Measurements from ENCODE around the gene RCOR1. TPM values are rescaled to one million over a fixed set of nuclear protein-coding genes. Genes with fewer than 3 reads are reported as not detected.
A peak's percentile ranks its signal among the peaks of the same experiment; 100 is the strongest.
"Not testable (repeated sequence)": the region's sequence is repeated elsewhere in the genome, so short reads cannot be mapped to it uniquely, and the experiment has no call there.

Gene RCOR1
- total RNA-seq, 4 donors from 2014 or later: 11.6 to 15.6 (median 14.0) TPM

- Histone ChIP-seq H3K4me1 (peaks cover 0 to 7% (median 0%) of the 10 kb centered on the region in 3 donors), H3K9me3 (no peaks in the 10 kb centered on the region), H3K27me3 (peaks cover 24% of the 10 kb centered on the region), H3K36me3 (no peaks in the 10 kb centered on the region), H3K27ac (no peak overlapping the region), H3K4me3 (no peak overlapping the region)
- TF ChIP-seq POLR2AphosphoS5 (IDR thresholded peaks at IDR 0.05): no peak
- TF ChIP-seq CTCF (IDR thresholded peaks at IDR 0.05): no peak
- TF ChIP-seq EP300 (IDR thresholded peaks at IDR 0.05): no peak
- TF ChIP-seq POLR2A (IDR thresholded peaks at IDR 0.05): no peak
- ATAC-seq: no peak
- 19 to 80% methylated on average over 1 to 4 of the region's 21 CpGs for whole genome bisulfite sequencing, 2 donors (ENCODE audit: low coverage in 1 of 2)
These were observed 168.2 kb downstream of the RCOR1 start for GRCh38 chr14:102760496-102761193.

- TF ChIP-seq POLR2A (IDR thresholded peaks at IDR 0.05) (no peak), POLR2AphosphoS5 (IDR thresholded peaks at IDR 0.05) (no peak), EP300 (IDR thresholded peaks at IDR 0.05) (no peak), CTCF (IDR thresholded peaks at IDR 0.05) (no peak)
- Histone ChIP-seq H3K36me3 (no peaks in the 10 kb centered on the region), H3K4me1 (peaks cover 0 to 7% (median 0%) of the 10 kb centered on the region in 3 donors), H3K9me3 (no peaks in the 10 kb centered on the region), H3K4me3 (no peak overlapping the region), H3K27ac (no peak overlapping the region), H3K27me3 (peaks cover 24% of the 10 kb centered on the region)
- 52 to 80% methylated on average over 1 to 9 of the region's 15 CpGs for WGBS, 2 donors (ENCODE audit: low coverage in 1 of 2)
- ATAC-seq: no peak
These were observed 168.8 kb downstream of the RCOR1 start for GRCh38 chr14:102761206-102761605.

DNA sequence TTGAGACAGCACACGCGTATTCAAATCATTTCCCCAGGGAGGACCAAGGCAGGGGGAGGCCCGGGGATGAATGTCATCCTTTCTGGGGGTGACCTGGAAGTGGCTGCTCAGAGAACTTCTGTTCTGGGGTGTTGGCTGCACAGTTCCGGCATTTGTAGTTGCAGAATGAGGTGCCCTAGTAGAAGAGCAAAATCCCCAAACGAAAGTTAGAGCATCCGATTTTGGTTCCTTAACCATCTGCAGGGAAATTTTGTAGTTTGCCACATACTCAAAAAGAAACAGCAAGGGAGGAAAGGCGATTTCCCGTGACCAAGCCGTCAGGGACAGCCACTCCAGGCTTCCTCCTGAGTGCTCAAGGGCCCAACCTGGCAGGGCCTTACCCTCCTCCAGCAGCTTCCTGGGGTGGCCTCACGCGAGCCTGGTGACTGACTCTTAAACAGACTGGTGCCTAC lies 171.8 kb downstream of the RCOR1 start:
- TF ChIP-seq CTCF (IDR thresholded peaks at IDR 0.05): no peak
- H3K4me1 ChIP-seq: peaks cover 0 to 7% (median 0%) of the 10 kb centered on the region in 3 donors
- no peak for ATAC-seq
- no peaks in the 10 kb centered on the region for H3K36me3 ChIP-seq
- no peak overlapping the region for H3K27ac ChIP-seq
- peaks cover 24% of the 10 kb centered on the region for H3K27me3 ChIP-seq
- WGBS, 2 donors (ENCODE audit: low coverage in 1 of 2): 67 to 88% methylated on average over 1 to 3 of the region's 11 CpGs
- no peaks in the 10 kb centered on the region for H3K9me3 ChIP-seq
- no peak overlapping the region for H3K4me3 ChIP-seq

DNA sequence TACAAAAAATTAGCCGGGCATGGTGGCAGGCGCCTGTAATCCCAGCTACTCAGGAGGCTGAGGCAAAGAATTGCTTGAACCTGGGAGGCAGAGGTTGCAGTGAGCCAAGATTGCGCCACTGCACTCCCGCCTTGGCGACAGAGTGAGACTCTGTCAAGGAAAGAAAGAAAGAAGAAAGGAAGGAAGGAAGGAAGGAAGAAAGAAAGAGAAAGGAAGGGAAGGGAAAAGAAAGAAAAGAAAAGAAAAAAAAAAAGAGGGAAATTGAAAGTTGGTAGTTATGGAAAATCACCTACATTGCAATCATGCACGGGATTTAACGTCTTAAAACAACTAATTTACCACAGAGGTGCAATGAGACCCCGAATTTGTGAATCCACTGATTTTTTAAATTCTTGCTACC lies 173.3 kb downstream of the RCOR1 start:
- 84 to 100% methylated on average over 1 to 7 of the region's 8 CpGs for WGBS, 2 donors (ENCODE audit: low coverage in 1 of 2)
- peaks cover 18% of the 10 kb centered on the region for H3K27me3 ChIP-seq
- not testable (repeated sequence) for H3K36me3 ChIP-seq, H3K4me3 ChIP-seq, H3K4me1 ChIP-seq, H3K9me3 ChIP-seq, ATAC-seq, H3K27ac ChIP-seq

DNA sequence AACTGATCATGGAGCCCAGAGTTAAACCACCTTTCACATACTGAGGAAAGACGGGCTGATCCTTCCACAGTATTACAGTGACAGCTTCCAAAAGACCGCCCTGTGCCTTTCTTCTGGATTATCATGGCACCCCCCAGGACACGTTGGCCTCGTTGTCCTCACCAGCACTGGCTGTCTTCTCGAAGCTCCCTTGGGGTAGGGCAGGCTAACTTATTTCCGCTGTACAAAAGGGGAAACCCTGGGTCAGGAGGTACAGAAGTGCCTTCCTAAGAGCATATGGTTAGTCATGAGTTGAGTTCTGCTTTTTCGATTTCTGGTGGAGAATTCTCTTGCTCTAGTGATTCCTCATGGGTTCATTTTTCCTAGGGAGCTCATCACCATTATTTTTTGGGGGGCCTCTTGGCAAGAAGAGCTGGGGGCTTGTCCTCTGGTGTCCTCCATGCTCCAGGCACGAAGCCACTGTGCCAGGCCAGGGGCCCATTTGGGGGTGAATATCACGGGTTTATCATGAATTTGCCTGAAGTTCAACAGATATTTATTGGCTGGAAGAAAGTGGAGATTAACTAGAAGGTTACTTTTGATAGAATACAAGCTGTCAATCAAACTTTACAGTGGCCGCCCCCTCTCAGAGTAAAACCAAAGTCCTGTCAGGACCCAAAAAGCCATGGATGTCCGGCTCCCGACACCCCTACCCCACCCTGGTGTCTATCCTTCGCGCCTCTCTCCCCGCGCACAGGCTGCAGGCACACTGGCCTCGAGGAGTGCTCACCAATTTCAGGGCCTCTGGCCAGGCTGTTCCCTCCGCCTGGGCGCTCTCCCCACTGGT lies 176.0 kb downstream of the RCOR1 start:
- Histone ChIP-seq H3K27me3 (no peaks in the 10 kb centered on the region), H3K27ac (no peak overlapping the region), H3K9me3 (no peaks in the 10 kb centered on the region), H3K4me3 (no peak overlapping the region), H3K4me1 (no peaks in the 10 kb centered on the region), H3K36me3 (no peaks in the 10 kb centered on the region)
- no peak for TF ChIP-seq POLR2A (IDR thresholded peaks at IDR 0.05)
- ATAC-seq: peak; percentile 39
- WGBS, 2 donors (ENCODE audit: low coverage in 1 of 2): 86 to 96% methylated on average over 8 to 14 of the region's 19 CpGs

GRCh38 chr14:102769049-102769327 lies 176.5 kb downstream of the RCOR1 start:
- ATAC-seq: no peak
- no peak overlapping the region for H3K4me3 ChIP-seq
- TF ChIP-seq POLR2AphosphoS5 (IDR thresholded peaks at IDR 0.05) (no peak), POLR2A (IDR thresholded peaks at IDR 0.05) (no peak), EP300 (IDR thresholded peaks at IDR 0.05) (no peak), CTCF (IDR thresholded peaks at IDR 0.05) (no peak)
- no peaks in the 10 kb centered on the region for H3K4me1 ChIP-seq
- no peak overlapping the region for H3K27ac ChIP-seq
- WGBS, 2 donors (ENCODE audit: low coverage in 1 of 2): 100% methylated on average over 1 of the region's 4 CpGs; no CpG with 5 or more reads in 1 of the 2 donors
- H3K9me3 ChIP-seq: no peaks in the 10 kb centered on the region
- no peaks in the 10 kb centered on the region for H3K27me3 ChIP-seq
- H3K36me3 ChIP-seq: no peaks in the 10 kb centered on the region
